NCI-H2171 treated with DMSO at 0.1 percent for 48 hours (cell line): Measurements from ENCODE around the gene PDS5B.
"Not testable (repeated sequence)": the region's sequence is repeated elsewhere in the genome, so short reads cannot be mapped to it uniquely, and the experiment has no call there.

Source experiments
- DNase-seq: peaks from one replicate; lab custom pipeline; 2025; lab: John Stamatoyannopoulos, UW

Gene PDS5B

GRCh38 chr13:32726374-32727037 is 140.3 kb downstream of the PDS5B start:
- no peak for DNase-seq

DNA sequence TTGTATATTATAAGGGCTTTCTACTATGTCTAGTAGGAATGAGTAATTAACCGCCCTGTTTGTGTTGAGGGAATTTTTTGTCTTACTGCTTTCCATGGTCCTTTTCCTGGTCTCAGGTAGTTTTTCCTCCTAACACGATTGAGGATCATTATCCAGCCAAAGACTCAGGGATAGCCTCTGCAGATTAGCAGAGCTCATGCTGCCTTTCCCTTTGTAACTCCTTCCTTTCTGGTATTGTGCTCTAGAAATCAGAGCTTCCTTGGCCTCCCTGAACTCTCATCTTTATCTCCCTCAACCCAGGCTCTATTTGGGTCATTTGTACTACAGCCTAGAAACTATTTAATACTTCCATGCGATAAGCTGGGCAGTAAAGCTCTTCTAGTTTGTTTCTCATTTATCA is 142.1 kb downstream of the PDS5B start:
- DNase-seq: peak; percentile 27

DNA sequence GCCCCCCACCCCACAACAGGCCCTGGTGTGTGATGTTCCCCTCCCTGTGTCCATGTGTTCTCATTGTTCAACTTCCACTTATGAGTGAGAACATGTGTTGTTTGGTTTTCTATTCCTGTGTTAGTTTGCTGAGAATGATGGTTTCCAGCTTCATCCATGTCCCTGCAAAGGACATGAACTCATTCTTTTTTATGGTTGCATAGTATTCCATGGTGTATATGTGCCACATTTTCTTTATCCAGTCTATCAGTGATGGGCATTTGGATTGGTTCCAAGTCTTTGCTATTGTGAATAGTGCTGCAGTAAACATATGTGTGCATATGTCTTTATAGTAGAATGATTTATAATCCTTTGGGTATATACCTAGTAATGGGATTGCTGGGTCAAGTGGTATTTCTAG is 142.8 kb downstream of the PDS5B start:
- DNase-seq: not testable (repeated sequence)

DNA sequence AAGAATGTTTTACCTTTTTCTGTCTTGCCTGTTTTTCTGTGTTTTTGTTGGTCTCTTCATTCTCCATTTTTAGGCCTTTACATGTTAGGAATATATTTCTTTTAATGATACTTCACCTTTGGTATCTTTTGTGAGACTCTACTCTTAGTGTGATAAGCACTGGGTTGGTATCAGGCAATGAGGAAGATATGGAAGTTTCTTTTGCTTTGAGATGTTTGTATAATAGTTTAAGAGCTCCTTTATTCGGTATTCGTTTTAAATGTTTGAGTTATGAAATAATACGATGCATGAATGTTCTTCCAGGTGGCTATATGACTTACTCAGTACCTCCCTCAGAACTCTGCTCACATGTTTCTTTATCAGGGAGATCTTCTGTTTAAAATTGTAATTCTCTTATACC is 144.8 kb downstream of the PDS5B start:
- DNase-seq: no peak

GRCh38 chr13:32731576-32731975 is 145.3 kb downstream of the PDS5B start:
- DNase-seq: no peak

DNA sequence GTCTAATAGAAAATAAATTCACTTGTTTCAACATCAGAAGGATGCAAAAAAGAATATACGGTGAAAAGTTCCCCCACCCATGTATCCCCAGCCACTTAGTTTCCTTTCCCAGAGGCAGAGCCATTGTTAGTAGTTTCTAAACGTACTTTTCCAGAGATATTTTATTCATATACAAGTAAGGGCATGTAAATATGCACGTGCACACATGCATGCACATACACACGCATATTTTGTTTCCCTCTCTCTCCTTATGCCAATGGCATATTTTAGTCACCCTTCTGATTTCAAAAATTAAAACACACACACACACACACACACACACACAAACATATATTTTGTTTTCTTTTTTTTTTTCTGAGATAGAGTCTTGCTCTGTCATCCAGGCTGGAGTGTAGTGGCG is 147.4 kb downstream of the PDS5B start:
- no peak for DNase-seq

DNA sequence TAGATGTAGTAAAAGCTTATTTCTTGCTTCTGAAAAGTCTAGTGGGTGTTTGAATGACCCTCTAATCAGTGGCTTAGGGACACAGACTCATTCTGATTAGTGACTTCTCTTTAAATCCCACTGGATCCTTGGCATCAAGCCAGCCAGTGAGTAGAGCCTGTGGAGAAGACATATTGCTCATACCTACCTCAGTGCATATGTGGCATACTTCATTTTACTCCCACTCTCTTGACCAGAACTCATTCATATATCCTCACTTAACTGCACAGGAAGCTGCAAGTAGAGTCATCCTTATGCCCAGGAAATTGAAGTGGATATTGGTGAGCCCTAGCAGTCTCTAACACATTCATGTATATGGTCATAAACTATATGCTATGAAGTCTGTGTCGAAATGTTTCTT is 148.3 kb downstream of the PDS5B start:
- peak; percentile 3 for DNase-seq

- no peak for DNase-seq
Measured at GRCh38 chr13:32735859-32736258, 149.6 kb downstream of the PDS5B start.

GRCh38 chr13:32736648-32737047 is 150.4 kb downstream of the PDS5B start:
- no peak for DNase-seq

GRCh38 chr13:32737111-32737571 is 150.9 kb downstream of the PDS5B start:
- DNase-seq: no peak

GRCh38 chr13:32737679-32738078 is 151.4 kb downstream of the PDS5B start:
- DNase-seq: no peak

DNA sequence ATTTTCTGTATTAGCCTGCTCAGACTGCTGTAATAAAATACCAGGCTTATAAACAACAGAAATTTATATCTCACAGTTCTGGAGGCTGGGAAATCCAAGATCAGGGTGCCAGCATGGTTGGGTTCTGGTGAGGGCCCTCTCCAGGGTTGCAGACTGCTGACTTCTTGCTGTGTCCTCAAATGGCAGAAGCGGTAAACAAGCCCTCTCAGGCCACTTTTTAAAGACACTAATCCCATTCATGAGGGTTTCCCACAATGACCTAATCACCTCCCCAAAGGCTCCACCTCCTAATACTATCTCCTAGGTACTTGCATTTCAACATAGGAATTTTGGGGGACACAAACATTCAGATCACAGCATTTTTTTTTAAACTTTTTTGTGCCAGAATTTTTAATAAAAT is 159.3 kb downstream of the PDS5B start:
- DNase-seq: no peak

DNA sequence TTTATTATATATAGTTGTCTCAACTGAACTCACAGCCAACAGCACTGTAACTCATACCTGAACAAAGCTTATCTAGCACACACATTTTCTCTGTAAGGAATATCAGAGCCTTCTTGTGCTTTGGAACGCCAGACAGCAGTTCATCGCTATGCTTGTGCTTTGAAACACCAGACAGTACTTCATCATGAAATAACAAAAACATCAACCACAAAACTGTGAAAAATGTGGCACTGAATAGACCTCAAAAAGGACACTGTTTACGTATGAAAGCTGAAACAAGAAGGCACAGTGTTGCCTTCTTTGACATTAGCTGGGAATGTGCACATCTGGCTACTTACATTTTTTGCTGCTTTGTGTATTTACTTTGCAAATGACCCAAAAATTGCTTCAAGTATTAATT is 160.2 kb downstream of the PDS5B start:
- DNase-seq: no peak

DNA sequence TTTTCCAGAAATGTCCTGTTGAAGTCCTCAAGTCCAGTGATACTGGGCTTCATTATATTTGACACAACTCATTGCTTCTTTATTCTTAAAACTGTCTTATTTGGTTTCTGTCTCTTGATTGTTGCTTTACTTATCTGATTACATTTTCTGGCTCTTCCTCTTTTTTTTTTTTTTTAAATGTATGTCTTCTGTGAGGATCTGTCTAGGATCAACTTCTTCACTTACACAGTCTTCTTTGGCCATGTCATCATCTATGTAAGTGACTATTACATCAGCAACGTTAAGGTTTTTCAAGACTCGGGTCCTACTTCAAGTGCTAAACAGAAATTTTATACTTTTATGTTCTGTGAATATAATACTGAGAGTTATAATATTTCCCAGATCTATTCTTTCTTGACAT is 162.1 kb downstream of the PDS5B start:
- DNase-seq: no peak

DNA sequence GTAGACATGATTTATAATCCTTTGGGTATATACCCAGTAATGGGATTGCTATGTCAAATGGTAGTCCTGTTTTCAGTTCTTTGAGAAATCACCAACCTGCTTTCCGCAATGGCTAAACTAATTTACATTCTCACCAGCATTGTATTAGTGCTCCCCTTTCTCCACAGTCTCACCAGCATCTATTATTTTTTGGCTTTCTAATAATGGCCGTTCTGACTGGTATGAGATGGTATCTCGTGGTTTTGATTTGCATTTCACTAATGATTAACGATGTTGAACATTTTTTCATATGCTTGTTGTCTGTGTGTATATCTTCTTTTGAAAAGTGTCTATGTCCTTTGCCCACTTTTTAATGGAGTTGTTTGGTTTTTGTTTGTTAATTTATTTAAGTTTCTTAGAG is 165.1 kb downstream of the PDS5B start:
- DNase-seq: no peak

DNA sequence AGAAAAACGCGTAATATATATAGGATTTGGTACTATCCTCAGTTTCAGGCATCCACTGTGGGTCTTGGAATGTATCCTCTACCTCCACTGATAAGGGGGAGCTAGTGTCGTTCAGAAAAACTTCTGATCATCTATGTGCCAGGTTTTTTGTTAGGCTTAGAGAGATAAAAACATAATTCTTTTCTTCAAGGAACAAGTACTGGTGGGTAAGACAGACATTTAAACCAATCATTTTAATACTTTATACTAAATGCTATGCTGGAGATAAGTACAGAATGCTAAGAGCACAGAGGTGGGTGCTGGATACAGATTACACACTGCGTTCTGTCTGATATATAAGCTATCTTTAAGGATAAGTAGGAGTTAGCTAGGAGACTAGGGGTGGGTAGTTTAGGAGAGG is 166.1 kb downstream of the PDS5B start:
- DNase-seq: no peak

DNA sequence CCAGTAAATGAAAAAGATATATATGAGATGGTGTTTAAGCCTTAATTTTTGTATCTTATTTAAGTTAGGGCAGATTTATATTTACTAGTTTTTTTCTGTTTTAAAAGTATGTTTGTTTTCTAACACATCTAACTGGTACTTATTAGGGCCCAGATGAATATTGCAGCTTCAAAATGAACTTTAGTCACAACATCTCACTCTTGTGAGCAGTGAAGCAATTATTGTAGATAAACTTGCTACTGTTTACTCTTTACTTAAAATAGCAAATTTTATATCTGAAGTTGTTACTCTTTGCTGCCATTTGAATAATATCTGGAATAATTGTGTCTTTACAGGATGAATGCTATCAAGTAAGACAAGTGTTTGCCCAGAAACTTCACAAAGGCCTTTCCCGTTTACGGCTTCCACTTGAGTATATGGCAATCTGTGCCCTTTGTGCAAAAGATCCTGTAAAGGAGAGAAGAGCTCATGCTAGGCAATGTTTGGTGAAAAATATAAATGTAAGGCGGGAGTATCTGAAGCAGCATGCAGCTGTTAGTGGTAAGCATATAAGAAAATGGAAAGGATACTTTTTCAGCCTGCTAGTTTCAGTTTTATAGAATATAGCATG is 166.8 kb downstream of the PDS5B start:
- DNase-seq: no peak

GRCh38 chr13:32754179-32754578 is 167.9 kb downstream of the PDS5B start:
- DNase-seq: no peak

DNA sequence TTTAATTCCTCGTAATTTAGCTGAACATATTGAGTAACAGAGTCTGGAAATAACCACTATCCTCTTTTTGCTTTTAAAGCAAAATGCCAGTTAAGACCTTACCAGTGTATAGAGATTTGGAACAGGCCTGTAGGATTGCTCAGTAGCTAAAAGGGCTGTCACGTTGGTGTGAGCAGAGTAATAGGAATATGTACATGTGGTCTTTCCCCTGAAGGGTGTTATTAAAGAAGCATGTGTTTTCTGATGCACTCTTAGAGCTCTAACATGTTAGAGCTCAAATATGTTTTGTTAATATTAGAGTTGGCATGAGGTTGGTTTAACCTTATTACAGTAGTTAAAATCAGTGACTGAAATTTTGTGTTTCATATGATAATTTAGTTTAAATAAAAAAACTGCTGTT is 172.9 kb downstream of the PDS5B start:
- no peak for DNase-seq

DNA sequence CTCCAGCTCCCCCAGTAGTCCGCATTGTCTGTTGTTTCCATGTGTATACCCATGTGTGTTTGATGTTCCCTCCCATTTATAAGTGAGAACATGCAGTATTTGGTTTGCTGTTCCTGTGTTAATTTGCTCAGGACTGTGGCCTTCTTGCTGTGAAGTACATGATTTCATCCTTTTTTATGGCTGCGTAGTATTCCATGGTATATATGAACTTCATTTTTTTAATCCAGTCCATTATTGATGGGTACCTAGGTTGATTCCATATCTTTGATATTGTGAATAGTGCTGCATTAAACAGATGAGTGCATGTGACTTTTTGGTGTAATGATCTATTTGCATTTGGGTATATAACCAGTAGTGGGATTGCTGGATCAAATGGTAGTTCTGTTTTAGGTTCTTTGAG is 175.2 kb downstream of the PDS5B start:
- DNase-seq: no peak

- DNase-seq: no peak
Measured at GRCh38 chr13:32779119-32779518, 192.9 kb downstream of the PDS5B start.

GRCh38 chr13:32781906-32782305 is 195.7 kb downstream of the PDS5B start:
- no peak for DNase-seq

GRCh38 chr13:32783067-32783466 is 196.8 kb downstream of the PDS5B start:
- DNase-seq: no peak

DNA sequence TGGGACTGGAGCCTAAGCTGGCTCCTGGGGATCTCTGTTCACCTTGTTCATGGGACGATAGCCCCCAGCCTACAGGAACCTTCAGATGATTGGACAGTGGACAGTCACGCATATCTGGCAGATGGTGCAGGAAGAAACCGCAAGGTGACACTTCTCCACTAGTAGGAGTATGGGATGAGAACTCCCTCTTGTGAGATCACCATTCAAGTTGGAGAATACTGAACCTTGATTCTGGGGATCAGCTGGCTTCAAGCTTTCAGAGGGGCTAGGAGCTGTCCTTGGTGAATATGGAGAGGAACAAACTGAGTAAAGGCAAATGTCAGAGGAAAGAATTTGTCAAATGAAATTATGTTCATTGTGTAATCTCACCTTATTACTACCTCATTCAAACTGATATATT is 204.5 kb downstream of the PDS5B start:
- no peak for DNase-seq
